HG02642 (cell line): ENCODE results near the gene OR5AN1.
"Not testable (repeated sequence)": the region's sequence is repeated elsewhere in the genome, so short reads cannot be mapped to it uniquely, and the experiment has no call there.

ENCODE experiments used
- ATAC-seq: cut with Tn5 transposase; IDR thresholded peaks from one replicate; pipeline ENCODE4 v1.9.1; 2021; ENCODE audit warnings: mild to moderate bottlenecking; ENCODE audit not compliant: unreplicated experiment, poor library complexity

The OR5AN1 gene, protein sequence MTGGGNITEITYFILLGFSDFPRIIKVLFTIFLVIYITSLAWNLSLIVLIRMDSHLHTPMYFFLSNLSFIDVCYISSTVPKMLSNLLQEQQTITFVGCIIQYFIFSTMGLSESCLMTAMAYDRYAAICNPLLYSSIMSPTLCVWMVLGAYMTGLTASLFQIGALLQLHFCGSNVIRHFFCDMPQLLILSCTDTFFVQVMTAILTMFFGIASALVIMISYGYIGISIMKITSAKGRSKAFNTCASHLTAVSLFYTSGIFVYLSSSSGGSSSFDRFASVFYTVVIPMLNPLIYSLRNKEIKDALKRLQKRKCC

DNA sequence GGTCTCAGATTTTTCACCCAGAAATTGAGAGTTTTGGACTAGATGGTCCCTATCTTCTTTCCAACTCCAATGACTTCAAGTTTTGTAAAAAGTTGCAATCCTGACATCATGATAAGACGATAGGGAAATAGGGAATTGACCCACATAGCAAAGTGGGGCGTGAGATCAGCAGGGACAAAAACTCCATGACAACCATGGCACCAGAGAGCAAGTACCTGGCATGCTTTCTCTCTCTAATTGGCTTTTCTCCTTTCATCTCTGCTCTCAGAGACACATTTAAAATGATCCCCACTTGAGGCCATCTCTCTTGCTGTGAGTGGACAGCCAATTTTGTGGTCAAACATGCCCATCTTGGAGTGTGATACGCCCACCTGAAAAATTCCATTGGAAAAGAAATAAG is at the start of gene OR5AN1:
Gene OR5AN1 (plus strand): TSS at position 301 of the 400 bp plus-strand sequence. CDS start 5,564 bp downstream, outside the sequence.
- no peak for ATAC-seq

DNA sequence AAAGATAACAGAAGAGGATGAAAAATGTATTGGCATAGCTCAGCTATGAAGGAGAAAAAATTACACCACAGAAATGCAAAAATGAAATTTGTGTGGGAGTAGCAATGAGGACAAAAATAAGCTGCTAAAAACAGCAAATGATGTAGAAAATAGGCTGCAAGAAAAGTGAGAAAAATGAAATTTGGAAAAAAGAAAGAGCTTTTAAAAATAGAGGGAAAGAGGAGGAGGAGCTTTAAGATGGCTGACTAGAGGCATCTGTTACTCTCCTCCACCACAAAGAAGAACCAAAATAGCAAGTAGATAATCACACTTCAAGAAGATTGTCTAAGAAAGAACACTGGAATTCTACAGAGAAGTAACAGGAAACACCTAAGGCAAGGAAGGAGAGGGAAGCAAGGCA is 23.7 kb upstream of the OR5AN1 start:
- ATAC-seq, result no peak

DNA sequence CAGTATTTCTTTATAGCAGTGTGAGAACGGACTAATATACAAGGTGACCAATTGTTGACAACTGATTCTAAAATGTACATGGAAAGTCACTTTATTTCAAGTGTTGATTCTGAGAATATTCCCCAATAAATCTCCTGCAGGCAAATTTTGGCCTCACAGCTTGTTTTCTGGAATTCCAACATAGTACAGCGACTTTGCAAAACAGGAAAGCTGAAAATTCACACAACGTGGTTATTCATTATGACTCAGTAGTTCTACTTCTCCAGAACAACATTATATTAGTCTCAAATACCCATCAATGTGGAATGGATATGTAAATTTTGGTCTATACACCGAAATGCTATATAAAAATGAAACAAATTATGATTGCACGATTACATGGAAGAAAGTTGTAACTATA is 22.5 kb upstream of the OR5AN1 start:
- ATAC-seq, result no peak

DNA sequence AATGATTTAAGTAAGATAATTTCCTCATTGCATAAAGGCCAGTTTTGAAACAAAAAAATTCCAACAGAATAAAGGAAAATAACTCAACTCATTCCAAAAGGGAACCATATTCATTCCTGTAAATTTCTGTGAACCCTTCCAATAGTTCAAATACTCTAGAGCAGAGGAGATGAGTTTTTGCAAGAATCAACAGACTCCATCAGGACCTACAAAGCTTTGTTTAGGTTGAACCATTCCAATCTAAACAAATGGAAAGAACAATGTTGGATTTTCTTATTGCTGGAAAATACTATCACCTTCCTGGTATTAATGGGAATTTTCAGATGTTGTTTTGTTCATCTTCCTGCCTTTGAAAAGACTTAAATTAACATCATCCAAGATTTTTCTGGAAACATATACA is 21.8 kb upstream of the OR5AN1 start:
- ATAC-seq, result no peak

DNA sequence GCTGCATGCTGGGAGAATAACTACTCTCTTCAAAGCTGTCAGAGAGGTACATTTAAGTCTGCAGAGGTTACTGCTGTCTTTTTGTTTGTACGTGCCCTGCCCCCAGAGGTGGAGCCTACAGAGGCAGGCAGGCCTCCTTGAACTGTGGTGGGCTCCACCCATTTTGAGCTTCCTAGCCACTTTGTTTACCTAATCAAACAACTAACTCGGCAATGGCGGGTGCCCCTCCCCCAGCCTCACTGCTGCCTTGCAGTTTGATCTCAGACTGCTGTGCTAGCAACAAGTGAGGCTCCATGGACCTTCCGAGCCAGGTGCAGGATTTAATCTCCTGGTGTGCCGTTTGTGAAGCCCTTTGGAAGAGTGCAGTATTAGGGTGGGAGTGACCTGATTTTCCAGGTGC is 9.0 kb upstream of the OR5AN1 start:
- not testable (repeated sequence) for ATAC-seq

DNA sequence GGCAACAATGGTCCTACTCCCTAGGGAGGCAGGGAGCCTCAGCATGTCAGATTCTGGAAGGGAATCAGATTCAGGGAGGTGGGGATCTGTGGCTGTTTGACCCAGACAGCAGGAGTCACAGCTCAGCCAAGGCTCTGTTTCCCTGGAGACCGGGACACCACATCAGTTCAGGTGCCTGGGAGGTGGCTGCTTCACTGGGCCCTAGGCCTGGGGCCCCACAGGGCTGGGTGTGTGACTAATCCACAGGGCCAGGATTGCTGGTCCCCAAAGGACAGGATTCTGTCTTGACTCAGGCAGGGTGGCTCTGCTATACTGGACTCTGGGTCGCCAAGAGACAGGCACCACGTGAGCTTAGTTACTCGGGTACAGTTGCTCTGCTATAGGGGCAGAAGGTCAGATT is 3.5 kb upstream of the OR5AN1 start:
- ATAC-seq, result no peak

DNA sequence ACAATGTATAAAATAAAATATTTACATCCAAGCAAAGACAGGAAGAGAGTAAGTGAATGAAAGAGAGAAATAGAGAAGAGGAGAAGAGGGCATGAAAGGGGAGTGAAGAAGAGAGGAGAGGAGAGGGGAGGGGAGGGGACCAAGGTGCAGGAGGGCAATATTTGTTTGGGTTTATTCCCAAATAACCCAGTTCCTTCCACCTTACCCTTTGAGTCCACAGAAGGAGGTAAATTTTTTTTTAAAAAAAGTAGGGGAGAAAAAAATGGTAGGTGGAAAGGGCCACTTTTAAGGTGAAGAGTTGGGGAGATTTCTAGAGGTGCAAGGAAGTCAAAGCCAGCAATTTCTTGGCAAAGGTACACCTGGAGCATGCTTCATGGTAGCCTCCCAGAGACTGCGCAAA is 2.1 kb upstream of the OR5AN1 start:
- ATAC-seq, result no peak

DNA sequence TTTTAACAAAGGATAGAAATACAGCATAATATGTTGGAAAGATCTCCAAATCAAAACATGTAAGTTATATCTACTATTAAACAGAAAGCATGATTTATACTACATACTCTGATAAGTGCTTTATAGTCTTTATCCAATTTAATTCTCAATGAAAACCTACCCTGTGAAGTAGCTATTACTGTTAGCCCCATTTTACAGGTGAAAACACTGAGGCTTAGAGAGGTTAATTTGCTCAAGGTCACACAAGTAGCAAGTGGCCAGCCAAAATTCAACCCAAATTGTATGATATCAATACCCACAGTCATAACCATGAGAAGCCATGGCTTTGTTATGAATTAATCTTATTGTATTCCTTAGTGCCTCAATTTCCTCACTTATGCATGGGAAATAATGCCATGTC is 675 bp upstream of the OR5AN1 start:
- ATAC-seq, result no peak

DNA sequence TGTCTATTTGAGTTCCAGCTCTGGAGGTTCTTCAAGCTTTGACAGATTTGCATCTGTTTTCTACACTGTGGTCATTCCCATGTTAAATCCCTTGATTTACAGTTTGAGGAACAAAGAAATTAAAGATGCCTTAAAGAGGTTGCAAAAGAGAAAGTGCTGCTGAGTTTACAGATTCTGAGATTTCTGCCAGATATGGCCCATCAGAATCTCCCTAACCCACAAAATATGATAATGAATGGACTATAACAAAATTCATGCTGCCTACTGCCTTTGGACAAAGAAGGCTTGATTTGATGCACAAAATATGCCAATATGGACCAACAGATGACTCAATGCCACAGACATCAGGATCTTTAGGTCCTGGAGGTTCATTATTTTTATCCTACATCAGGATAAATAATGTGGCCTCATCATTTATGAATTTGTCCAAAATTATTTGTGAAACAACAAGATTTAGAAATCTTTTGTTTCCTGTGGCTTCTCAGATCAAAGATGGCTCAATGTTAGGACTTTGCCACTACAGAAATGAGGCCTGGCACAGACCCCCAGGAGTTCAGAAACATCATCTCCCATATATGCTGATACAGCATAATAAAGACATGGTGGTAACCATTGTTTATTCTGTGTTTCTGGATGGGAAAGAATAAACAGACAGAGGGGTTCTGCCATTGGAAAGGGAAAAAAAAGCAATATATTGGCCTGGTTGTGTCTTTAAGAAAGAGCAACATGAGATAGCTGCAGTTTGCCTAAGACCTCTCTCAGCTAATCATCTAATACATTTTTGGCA is 6.7 kb downstream of the OR5AN1 start:
- no peak for ATAC-seq

DNA sequence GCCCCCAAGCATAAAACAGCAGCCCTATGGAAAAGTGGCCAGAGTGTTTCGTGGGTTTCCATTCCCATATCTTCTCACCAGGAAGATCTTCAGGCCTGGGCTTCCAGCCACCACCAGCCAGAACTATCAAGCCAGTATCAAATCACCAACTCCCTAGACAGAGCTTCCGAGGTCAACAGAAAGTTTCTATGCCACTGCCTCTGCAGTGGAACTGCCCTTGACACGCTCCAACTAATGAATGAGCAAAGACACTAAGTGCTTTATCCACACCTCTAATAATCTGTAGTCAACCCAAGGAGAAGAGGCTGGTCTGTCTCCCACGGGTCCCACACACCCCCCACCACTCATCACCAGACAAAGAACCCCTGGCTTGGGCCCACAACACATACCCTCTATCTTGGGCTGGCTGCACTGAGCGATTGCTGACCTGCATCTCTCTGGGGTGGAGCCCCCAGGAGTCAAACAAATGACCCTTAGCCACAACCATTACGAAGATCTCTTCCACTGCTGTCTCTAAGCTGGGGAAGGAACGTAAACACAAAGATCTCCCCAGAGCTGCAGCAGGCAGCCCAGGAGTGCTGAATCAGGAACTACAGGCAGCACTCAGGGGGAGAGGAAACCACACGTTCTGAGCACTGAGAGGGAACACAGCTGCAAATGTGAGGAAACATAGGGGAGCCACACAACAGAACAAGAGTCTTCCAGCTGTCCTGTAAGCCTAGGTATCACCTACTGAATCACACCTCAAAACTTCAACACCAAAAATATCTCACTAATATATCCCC is 9.7 kb downstream of the OR5AN1 start:
- ATAC-seq, result no peak

DNA sequence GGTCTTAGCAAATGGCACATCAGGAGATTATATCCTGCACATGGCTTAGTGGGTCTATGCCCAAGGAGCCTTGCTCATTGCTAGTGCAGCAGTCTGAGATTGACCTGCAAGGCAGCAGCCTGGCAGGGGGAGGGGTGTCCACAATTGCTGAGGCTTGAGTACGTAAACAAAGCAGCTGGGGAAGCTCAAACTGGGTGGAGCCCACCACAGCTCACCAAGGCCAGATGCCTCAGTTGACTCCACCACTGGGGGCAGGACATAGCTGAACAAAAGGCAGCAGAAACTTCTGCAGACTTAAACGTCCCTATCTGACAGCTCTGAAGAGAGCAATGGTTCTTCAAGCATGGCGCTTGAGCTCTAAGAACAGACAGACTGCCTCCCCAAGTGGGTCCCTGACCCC is 13.6 kb downstream of the OR5AN1 start:
- ATAC-seq, result not testable (repeated sequence)

DNA sequence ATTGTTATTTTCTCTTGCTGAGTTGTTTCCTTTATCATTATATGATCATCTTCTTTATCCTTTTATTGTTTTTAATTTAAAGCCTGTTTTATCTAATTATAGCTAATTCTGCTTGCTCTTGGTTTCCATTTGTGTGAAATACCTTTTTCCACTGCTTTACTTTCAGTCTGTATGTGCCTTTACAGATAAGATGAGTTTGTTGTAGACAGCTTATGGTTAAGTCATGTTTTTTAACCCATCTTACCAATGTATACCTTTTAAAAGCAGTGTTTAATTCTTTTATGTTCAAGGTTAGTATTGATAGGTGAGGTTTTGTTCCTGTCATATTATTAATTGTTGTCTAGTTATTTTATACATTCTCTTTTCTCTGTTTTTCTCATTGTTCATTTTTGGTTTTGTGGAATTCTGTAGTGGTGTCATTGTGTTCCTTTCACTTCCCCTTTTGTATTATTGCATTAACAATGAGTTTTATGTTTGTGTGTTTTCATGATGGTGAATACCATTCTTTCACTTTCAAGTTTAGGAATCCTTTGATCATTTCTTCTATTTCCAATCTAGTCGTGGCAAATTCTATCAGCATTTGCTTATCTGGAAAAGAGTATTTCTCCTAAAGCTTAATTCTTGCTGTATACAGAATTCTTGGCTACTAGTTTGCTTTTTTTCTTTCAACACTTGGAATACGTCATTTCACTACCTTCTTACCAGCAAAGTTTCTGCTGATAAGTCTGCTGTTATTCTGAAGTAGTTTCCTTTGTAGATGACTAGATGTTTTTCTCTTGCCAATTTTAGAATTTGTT is 21.8 kb downstream of the OR5AN1 start:
- peak; percentile 96 for ATAC-seq

DNA sequence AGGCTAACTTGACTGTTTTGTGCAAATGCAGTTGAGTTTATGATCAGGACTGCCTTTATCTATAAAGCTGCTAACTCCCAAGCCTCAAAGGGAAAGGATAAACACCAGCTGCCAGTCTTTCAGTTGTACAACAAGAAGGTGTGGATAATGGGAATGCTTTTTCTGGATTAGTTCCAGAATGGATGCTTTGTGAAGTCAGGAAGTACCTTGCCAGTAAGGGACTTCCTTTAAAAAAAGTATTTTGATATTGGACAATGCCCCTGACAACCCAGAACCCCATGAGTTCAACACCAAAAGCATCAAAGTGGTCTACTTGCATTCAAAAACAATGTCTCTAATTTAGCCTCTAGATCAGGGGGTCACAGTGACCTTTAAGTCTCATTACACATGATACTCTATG is 35.5 kb downstream of the OR5AN1 start:
- no peak for ATAC-seq

DNA sequence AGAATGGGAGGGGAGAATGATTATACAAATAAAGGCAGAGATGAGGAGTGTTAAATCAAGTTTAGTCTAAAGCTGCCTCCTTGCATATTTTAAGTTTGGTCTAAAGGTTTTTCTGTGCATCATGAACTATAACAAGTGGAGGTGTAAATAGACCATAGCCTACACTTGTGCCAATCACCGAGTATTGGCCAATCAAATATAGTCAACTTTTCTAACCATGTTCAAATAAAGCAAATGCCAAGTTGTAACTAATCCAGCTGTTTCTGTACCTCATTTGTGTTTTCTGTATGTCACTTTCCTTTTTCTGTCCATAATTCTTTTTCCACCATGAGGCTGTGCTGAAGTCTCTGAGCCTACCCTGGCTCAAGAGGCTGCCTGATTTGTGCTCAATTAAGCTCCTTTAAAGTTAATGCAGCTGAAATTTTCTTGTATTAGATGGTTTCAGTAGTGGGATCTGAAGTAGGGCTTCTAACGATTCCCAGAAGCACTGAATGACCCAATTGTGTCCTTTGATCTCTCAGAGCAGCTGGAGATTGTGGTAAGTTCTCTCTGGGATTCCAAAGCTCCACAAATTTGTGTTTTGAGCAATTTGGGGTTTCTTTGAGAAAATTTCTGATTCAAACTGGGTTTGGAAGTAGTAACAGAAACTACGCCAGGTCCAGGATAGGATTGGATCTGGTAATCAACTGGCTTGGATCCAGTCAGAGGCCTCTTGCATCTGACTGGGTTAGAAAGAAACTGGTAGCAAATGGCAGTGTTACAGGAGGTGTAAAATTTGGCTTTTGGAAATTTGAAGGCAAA is 42.0 kb downstream of the OR5AN1 start:
- no peak for ATAC-seq

DNA sequence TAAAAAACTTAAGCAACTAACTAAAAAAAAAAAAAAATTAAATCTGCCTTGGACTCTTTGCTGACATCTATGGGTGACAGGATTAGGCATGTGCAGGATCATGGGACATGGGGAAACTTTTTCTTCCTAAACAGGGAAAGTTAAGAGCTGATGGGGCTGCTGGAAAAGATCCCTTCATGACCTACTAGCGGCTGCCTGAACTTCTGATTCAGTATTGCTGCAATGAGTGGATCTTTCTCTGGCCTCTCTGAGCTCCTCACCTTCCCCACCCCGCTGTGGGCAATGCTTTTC is 42.5 kb downstream of the OR5AN1 start:
- no peak for ATAC-seq

DNA sequence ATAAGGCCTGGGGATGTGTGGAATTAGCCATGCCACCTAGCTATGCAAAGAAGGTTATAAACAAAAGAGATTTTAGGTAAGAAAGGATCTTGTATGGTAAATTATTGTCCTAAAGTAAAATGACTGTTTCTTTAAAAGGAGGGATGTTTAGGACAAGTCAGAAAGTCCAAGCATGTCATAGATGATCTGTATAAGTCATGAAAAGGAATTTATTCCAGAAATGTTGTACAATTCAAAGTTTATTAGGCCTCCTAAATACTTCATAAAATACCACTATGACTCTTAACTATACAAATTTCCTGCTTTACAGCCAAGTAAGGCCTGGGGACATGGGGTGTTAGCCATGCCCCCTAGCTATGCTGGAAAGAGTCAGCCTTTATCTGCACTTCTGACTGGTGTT is 44.9 kb downstream of the OR5AN1 start:
- no peak for ATAC-seq

DNA sequence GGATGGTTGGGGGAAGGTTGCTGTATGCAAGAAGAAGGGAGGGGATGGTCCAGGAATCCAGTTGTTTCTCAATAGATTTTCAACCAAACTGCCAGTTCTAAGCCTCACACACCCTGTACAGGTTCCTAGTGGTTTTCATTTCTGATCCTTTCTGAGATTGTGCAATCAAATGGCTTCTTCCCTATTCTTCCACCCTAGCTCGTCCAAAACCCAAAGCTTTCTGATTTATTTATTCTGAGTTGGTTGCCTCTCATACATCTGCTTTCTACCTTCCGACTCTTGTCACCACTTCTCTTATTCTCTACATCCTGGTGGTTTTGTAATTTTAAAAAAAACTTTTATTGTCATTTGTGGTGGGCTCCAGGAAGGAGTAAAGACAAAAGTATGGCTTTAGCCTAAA is 55.0 kb downstream of the OR5AN1 start:
- no peak for ATAC-seq

DNA sequence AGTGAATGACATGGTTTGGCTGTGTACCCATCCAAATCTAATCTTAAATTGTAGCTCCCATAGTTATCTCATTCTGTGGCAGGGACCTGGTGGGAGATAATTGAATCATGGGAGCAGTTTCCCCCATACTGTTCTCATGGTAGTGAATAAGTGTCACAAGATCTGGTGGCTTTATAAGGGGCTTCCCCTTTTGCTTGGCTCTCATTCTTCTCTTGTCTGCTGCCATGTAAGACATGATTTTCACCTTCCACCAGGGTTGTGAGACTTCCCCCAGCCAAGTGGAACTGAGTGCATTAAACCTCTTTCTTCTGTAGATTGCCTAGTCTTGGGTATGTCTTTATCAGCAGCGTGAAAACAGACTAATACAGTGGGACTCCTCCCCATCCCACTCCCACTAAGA is 56.4 kb downstream of the OR5AN1 start:
- ATAC-seq, result no peak

DNA sequence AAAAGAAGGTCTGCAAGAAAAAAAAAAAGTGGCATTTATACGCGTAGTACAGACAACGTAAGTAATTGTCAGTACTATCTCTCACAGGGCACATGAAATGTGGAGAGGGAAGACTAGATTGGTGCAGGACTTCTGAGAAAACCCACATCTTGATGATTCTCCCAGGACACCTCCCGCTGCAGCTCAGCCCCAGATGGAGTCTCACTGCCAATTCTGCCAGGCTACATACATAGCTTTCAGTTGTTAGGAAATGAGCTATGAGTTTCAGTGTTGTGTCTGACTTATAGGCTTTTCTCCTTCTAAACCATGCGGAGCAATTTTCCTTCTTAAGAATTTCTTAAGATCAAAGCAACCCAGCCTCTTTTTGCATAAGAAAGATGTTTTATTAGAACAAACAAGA is 57.9 kb downstream of the OR5AN1 start:
- ATAC-seq, result no peak

DNA sequence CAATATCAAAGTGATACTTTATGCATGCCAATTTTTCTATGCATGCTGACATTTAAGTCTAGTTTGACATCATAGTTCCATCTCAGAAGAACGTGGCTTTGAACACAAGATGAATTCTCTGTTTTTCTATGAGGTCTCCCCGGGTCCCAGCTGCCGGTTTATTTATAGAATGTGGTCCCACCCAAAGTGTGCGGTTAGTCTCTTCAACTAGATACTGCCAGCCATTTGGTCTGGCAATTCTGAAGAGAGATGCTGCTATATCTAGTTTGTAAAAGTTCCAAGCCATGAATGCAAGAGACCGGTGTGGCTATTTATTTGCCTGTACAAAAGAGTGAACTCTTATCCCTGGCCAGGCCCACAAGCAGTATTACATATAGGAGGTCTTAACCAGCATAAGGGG is 58.3 kb downstream of the OR5AN1 start:
- ATAC-seq, result no peak
